GM19239 (cell line): Measurements from ENCODE around the gene TCFL5.

Source experiments
- DNase-seq: peaks from one replicate; pipeline ENCODE4 v3.0.0; 2011; ENCODE audit warnings: low spot score; ENCODE audit not compliant: insufficient read length
- FAIRE-seq: peaks from 2 replicates; lab custom pipeline; 2011; peaks lifted over from hg19 to GRCh38; lab: Jason Lieb, UNC

Gene TCFL5

GRCh38 chr20:62861726-62862336 lies at the start of gene TCFL5:
Gene TCFL5 (minus strand): TSS chr20:62861822. CDS start chr20:62861670, 152 bp downstream.
- DNase-seq = peak; percentile 94
- no peak for FAIRE-seq

- FAIRE-seq (no peak), DNase-seq (no peak)
Measured at GRCh38 chr20:62910777-62911497, 49.3 kb upstream of the TCFL5 start.

DNA sequence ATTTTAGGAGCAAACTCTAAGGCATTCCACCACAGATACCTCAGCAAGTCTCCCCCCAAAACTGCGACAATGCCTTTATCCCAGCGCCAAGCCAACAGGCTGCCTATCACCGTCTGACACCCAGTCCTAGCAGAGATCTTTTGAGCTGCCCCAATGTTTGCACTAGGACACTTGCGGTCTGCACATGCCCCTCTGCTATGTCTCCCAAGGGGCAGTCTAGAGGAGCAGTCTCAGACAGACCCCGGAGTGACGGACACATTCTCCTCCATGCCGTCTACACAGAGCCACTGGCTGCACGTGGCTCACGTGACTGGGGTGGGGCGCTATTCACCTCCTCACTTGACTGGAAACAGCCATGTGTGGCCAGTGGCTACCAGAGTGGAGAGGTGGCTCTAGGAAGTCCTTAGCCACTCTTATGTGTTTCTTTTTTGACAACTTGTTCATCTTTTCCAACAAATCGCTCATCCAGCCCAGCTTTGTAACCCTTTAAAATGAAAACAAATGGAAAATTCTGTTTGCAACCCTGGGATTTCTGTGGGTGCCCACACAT lies 48.7 kb upstream of the TCFL5 start:
- FAIRE-seq (no peak), DNase-seq (no peak)

- DNase-seq (no peak), FAIRE-seq (no peak)
Measured at GRCh38 chr20:62908971-62909791, 47.6 kb upstream of the TCFL5 start.

- FAIRE-seq = no peak
- no peak for DNase-seq
Measured at GRCh38 chr20:62907384-62908317, 46.0 kb upstream of the TCFL5 start.

- DNase-seq (no peak), FAIRE-seq (no peak)
Measured at GRCh38 chr20:62906647-62907375, 45.2 kb upstream of the TCFL5 start.

- FAIRE-seq (no peak), DNase-seq (no peak)
Measured at GRCh38 chr20:62906209-62906608, 44.6 kb upstream of the TCFL5 start.

DNA sequence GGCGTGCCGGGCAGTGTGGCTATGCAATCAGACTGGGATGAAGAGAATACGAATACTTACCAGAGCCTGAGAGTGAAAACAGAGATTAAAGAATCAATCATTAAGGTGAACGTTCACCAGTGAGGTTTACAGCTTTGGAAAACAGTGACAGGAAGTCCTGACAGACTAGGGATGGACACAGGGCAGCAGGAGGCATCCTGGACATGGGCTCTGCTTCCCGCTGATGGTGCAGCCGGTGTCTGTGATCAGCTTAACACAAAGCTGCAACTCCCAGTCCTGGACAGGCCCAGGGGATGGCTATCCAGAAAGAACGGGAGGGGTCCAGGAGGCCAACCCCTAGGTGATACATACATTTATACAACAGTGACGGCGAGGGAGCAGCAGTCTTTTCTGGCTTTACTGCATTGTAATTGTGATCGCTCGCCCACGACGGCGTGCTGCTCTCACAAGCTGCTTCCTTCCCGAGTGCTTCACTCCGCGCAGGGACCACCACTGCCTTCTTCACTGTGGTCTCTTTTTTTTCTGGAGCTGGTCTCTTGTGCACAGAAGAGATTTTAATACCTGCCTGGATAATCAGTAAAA lies 44.0 kb upstream of the TCFL5 start:
- no peak for FAIRE-seq
- no peak for DNase-seq

DNA sequence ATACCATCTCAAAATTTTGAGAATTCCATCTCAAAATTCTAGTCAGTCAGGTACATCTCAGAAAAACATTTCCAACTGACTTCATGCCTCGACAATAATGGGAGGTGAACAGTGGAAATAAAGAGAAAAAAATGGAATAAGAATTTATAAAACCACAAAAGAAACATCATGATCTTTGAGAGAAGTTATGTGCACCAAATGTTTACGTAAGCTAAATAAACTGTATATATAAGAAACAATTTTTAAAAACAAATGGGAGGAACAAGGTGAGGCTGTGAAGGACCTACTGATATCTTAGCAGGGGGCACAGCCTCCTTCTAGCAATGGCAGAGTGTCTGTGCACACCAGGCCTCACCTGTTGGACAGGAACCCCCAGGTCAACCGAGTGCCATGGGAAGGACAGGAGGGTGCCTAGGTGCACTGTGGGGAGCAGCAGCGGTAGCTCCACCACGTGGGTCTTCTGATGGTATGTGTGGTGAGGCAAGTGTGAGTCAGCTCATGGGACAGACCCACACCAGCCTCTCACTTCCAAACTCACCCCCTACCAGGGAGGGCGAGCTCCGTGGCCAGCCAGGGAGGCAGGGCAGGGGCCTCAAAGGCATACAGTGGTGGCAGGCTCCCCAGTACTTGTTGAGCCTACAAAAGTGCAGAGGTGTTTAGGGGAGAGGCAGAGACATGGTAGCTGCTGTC lies 41.4 kb upstream of the TCFL5 start:
- no peak for FAIRE-seq
- no peak for DNase-seq

- FAIRE-seq (no peak), DNase-seq (no peak)
Measured at GRCh38 chr20:62901891-62902290, 40.3 kb upstream of the TCFL5 start.

DNA sequence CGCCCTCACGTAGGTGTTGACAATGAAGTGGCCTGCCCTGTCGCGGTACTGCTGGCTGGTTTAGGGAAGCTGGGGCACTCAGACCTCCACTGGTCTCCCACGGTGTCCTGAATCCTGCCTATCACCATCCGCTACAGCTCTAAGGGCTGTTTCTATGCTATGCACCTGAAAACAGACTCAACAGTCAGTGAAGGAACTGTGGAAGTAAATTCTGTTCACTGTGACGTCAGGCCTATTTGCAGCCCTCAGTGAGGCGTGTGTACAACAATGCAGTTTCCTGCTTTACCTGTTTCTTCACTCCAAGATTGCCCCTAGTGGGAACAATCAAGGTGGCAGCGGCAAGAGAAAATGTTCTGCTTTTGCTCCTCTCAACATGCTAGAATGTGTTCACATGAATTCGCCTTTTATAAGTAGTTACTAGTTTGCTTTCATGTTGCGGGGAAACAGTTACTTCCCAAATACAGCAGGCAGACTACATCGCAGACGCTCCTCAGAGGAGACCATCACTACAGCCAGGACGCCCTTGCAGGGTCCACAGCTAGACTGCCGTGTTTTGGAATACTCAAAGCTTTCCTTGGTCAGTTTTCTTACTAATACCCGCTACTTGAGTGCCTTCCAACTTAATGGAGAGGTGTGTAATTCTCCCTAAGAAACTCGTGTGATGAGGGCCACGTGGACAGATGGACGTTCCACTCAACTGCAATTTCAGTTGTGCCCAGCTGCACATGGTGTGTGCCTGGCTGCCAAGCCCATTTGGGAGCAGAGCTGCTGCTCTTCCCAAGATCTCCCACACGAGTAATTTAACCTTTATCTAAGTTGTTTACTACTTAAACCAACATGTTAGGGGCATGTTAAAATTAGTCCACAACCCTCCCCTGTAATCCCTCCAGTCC lies 39.3 kb upstream of the TCFL5 start:
- no peak for FAIRE-seq
- DNase-seq = no peak

DNA sequence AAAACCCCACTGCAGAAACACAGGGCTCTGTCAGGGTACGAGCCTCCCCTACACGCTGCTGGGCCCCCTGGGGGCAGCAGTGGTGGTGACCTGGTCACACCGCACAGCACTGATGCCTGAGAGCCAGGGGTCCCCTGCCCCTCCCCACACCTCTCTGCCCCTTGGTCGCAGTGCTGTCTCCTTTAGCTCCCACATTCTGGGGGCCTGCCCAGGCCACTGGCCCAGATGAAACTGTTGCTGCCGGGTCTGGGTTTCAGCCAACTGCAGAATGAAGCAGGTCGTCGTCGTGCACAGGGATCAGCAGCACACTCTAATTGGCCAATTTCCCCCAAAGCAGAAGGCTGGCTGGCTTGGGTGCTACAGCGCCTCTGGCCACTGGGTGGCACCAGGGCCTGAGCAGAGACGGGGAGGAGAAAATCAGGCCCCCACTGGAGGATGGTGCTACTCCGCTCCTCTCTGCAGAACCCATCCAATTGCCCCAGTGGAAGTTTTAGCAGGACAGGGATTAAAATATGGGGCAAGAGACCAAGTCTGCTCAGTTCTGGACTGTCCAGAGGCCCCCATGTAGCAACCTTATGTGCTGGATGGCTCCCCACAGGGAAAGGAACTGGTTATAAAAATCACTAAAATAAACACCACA lies 38.5 kb upstream of the TCFL5 start:
- peak; percentile 59 for FAIRE-seq
- peak; percentile 93 for DNase-seq

DNA sequence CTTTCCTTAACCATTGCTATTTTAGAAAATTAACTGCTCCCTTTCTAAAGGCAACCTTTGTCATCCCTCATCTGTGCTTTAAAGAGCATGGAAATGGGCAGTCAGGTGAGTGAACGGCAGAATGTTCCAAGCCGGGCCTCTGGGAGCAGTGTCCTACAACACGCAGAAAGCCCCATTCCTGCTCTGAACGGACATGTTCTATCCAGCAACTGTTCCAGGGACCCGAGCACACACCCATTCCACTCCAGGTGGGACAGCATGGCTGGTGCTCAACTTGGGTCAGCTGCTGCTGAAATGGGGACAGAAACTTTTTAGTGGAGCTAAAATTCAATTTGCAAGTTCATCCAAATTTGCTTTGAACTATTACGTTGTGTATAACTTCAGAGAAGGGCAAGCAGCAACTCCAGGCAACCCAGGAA lies 38.0 kb upstream of the TCFL5 start:
- DNase-seq (no peak), FAIRE-seq (no peak)

DNA sequence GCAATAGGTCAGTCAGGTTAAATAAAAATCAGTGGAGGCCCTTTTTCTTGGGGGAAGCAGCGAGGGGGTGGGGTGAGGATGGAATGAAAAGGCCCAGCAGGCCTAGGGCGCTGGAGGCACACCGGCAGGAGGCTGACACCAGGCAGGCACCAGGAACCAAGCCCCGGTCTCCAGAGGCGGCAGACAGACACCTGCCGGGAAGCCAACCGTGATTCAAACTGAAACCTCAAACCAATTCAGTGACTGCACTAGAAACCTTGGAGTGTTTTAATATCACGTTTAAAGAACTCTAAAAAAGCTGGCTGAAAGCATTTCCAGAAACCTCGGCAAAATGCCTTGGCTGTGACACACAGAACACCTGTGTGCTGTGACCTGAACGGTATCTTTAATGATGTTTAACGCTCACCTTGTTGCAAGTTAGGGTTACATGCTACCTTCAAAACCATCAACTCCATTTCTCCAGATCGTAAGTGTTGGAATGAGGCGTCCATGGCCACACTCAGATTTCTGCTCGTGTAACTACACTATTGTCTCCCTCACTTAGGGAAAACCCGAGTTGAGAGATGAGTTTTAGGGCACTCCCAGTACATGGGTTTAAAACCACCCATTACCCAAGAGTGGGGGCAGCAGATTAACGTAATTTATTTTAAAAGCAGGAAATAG lies 37.5 kb upstream of the TCFL5 start:
- FAIRE-seq (peak; percentile 33), DNase-seq (peak; percentile 73)

- DNase-seq (no peak), FAIRE-seq (no peak)
Measured at GRCh38 chr20:62898093-62898964, 36.7 kb upstream of the TCFL5 start.
